PFSK-1 (cell line): Measurements from ENCODE around the gene TTC4.

ENCODE experiments used
- POLR2AphosphoS5 ChIP-seq: IDR thresholded peaks from 2 replicates; pipeline ENCODE4 v1.6.1; 2012; ENCODE audit warnings: low read depth, mild to moderate bottlenecking, control low read depth, low read length, moderate library complexity
- REST ChIP-seq, 2 experiments: IDR thresholded peaks; 2 replicates each; pipeline versions ENCODE4 v1.6.1 to v1.8.0; 2011 to 2012; ENCODE audit warnings: low read depth in 2 of 2, low read length in 2 of 2, control low read depth in 1 of 2, inconsistent platforms in 1 of 2, mild to moderate bottlenecking in 1 of 2, moderate library complexity in 1 of 2; ENCODE audit not compliant: insufficient read depth in 1 of 2

- no peak for TF ChIP-seq REST (IDR thresholded peaks at IDR 0.05; ENCODE audit: insufficient read depth in 1 of 2, low read depth in 2 of 2, low read length in 2 of 2)
- TF ChIP-seq POLR2AphosphoS5: no peak
These were observed 39.0 kb downstream of the TTC4 start for GRCh38 chr1:54754486-54755285.
